Activated effector memory CD4-positive, alpha-beta T cell treated with anti-CD3 and anti-CD28 coated beads, Interleukin-2, amount 50 U/mL, for 16 hours (primary cell): Measurements from ENCODE around the gene MMD.
"Not testable (repeated sequence)": the region's sequence is repeated elsewhere in the genome, so short reads cannot be mapped to it uniquely, and the experiment has no call there.

ENCODE experiments used
- DNase-seq: peaks from one replicate; pipeline ENCODE4 v3.0.0-alpha.2; 2020

Gene MMD

DNA sequence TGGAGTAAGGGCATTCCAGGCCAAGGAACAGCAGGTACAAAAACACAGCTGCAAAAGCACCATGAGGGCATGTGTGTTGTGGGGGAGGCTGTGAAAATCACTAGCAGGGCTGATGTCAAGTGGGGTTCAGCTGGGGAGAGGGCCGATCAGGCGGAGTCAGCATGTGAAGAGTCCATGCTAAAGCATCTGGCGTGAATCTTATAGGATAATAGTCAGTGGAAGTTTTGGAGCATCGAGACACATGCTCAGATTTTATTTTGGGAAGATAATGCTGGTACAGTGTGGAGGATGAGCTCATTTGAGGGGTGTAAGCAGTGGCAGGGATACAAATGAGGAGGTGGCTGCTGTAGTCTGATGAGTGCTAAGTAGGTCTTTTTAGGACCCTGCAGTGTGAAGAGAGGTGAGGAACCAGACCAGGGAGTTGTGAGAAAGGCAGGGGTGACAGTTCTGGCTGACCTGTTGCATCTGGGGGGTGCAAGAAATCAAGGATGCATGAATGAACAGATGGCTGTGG is 30.3 kb downstream of the MMD start:
- no peak for DNase-seq

- DNase-seq: no peak
Observed at GRCh38 chr17:55390364-55390977, 31.2 kb downstream of the MMD start.

GRCh38 chr17:55389715-55390114 is 31.9 kb downstream of the MMD start:
- DNase-seq: not testable (repeated sequence)

- no peak for DNase-seq
Observed at GRCh38 chr17:55388842-55389241, 32.8 kb downstream of the MMD start.

DNA sequence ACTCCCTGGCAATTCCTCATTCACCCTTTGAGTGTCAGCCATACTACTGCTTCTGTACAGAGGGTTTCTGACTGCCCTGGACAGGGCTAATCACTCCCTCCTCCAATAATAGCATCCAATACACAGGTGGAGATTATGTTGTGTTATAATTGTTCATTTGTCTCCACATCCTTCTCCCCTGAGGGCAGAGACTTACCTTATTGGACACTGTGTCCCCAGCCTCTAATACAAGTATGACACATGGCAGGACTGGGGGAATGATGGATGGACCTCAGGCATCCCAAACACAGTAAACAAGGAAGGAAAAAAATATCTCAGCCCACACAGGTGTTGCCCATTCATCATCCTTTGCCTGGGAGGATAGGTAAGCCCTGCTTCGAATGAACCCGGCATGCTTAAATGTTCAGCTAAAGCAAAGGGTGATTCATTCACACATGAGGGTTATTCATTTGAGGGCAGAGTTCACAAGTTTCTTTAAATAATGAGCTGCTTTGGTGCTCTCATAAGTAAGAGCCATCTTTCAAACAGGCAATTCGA is 34.8 kb downstream of the MMD start:
- DNase-seq: no peak

DNA sequence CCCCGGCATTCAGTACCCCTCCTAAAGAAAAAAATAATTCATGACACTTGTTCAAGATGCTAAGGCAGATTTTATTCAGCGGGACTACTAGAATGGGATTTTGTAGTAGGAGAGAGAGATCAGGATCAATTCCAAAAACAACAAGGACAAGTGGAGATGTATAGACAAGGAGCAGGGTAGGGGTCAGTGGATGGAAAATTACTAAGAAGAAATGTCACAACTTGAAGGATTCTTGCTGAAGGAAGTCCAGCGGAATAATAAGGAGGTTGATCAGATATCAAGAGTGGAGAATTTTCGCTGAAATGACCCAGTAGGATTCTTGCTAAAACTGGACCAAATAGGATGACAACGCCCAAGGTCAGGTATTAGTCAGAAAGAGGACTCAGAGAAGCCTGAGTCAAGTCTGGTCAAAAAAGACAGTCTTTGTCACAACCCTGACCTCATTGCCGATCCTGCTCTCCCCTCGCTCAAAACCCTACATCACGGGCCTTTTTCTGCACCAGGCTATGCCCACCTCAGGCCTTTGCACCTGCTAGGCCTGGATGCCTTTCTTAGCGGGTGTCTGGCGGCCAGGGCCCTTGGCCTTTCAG is 36.9 kb downstream of the MMD start:
- no peak for DNase-seq

DNA sequence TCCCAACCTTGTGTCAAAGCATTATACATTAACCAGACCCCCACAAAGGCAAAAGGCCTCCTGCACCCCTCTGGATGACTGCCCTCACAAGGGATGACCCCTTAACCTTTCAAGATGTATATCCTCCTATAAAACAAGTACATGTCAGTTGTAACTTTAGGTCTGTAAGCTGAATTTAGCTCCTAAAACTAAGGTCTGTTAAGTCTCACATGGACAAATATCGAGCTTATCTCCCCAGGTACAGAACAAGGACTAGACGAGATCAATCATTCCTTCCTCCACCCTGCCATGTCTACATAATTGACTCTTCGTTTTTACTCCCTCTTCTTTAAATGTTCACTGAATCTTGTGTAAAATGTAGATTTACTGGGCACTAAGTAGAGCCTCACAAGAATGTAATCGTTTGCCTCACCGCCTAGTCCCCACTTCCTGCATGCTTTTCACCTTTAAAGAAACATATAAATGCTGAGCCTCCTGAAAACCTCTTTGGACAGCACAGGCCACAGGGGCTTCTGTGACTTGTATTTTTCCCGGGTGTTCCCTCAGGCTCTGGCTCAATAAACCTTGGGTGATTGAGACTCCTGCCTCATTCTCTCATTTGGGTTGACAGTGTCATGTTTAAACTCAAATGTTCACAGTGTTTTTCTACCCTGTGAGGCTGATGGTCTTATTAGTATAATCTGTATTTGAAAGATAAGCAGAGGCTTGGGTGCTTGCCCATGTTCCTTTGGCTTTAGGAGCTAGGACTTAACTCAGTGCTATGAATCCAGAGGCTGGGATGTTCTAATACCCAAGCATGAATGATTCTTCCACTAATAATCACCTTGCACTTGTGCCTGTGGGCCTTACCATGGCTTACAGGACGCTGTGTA is 37.6 kb downstream of the MMD start:
- no peak for DNase-seq

- no peak for DNase-seq
Observed at GRCh38 chr17:55381017-55381770, 40.4 kb downstream of the MMD start.

- no peak for DNase-seq
Observed at GRCh38 chr17:55377671-55378275, 43.9 kb downstream of the MMD start.

GRCh38 chr17:55368706-55369105 is 52.9 kb downstream of the MMD start:
- DNase-seq: no peak

GRCh38 chr17:55366020-55366481 is 55.6 kb downstream of the MMD start:
- DNase-seq: no peak

- DNase-seq: no peak
Observed at GRCh38 chr17:55363033-55363432, 58.6 kb downstream of the MMD start.

DNA sequence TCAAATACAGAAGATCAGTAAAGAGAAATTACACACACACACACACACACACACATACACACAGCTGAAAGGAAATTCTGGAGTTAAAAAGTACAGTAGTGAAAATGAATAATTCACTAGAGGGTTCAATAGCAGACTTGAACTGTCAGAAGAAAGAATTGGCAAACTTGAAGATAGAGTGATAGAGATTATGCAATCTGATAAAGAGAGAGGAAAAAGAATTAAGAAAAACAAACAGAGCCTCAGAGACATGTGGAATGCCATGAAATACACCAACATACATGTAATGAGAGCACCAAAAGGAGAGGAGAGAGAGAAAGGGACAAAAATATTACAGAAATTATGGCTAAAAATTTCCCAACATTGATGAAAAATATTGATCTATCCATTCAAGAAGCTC is 60.7 kb downstream of the MMD start:
- no peak for DNase-seq

DNA sequence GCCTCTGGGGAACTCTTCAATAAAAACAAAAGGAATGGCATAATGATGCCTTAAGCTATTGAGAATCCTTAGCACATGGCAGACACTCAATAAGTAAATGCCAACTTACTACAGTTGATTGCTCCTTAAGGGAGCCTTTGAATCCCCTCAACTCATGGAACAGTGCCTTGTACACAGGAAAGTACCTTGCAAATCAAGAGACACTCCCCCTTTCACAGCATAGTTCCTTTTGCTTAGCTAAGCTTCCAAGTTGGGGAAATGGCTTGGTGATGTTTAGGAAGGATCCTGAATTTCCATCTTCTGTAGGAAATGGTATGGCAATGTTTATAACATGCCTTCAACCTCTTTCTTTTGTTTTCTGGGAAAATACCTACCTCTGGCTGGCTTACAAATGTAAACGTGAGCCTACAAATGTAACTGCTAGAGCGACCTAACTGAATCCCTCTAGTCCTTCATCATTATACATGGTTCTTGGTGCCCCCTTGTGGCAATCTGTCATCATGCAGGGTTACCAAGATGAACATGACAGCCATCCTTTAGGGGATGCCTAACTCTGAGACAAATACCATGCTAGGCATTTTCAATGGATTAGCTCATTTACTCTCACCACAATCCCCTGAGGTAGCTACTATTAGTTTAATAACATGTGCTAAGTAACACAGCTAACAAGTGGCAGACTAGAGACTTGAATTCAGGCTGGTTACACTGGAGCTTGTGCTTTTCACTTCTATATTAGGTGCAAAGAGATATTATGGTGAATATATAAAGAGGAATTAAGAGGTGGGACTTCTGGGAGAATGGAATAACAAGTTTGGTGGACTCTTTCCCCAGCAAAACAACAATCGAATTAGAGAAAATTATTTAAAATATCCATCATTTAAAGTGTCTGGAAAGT is 65.0 kb downstream of the MMD start:
- peak; percentile 86 for DNase-seq

- no peak for DNase-seq
Observed at GRCh38 chr17:55354941-55355340, 66.7 kb downstream of the MMD start.

DNA sequence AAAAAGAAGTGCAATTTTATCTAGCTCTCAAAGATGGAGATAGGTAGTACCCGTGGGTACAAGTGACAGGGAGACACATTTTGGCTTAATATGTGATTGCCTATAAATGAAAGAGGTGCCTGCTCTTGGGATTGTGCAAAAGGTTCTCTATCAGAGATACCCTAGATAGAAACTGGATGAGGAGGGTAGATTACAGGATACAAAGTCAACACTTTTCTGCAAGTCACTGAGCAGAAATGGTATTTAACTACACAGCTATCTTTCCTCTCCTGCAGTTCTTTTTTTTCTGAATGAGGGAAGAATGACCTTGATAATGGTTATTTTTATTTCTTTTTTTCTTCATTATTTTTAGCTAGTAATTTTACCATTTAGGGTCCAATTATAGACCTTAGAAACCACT is 67.6 kb downstream of the MMD start:
- DNase-seq: no peak

- DNase-seq: no peak
Observed at GRCh38 chr17:55351226-55351625, 70.4 kb downstream of the MMD start.

GRCh38 chr17:55350825-55351205 is 70.8 kb downstream of the MMD start:
- DNase-seq: no peak

DNA sequence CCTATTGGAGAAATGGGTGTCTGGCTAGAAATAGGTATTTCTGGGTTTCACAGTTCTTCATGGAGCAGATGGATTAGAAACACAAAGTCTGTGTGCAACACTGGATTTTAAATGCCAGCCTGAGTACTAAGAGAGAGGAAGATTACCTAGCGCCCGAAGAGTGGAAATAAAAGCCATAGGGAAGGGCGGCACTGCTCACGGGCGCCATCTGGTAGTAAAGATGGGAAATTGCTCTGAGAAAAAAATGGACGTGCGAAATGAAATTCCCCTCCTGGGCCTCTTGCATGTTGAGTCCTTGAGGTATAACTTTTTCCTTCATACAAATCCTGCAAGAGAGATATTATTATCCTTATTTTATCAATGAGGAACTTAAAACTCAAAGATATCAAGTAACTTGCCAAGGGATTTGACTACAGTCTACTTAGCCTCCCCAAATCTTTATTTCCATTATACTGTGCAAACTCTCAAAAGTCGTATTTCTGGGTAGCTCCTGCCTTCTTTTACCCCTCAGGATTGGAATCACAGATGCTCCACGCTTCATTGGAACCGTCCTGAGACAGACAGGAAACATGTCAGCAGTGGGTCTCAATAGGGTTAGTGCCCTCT is 72.8 kb downstream of the MMD start:
- DNase-seq: peak; percentile 74

DNA sequence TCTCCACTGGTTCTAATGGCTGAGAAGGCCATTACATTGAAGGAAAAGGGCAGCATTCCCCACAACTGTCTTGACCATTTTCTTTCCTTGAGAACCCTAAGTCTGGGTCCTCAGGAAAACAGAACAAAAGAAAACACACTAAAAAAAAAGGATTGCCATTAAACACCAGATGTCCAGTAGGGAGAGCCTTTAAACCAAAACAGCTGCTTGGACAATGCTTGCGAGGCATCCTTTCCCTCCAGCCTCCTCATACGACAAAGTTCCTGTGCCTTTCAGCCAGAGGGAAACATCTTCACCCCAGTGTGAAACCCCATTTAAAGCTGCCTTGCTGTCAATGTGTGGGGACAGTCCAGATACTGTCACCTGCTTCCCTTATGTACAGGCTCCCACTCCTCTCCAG is 74.3 kb downstream of the MMD start:
- DNase-seq: no peak

DNA sequence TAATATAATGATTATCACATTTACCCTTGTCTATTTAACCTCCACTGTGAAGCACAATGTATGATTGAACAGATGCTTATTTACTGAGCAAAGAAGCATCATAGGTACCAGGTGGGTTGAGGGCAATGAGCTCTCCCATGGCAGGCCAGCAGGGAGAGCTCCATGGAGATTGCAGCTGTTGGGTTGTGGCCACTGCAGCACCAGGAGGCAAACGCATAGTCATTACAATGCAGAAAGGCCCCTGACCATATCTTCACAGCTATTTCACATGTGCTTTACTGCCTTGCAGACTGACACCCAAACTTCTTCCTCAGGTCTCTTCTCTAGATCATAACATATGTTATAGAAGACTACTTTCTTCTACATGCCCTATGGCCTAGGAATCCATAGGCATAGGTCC is 75.0 kb downstream of the MMD start:
- no peak for DNase-seq
